ENCODE measurements around the gene ASXL1. TPM values are rescaled to one million over a fixed set of nuclear protein-coding genes. Genes with fewer than 3 reads are reported as not detected.

The ASXL1 gene
- total and polyA plus RNA-seq, 9 of the 15 experiments (the other 6 are each of a cell fraction or from before 2014, with no cell fraction given): 6.5 to 65.3 (median 32.3) TPM

- no peak for TF ChIP-seq ZNF318 (IDR thresholded peaks at IDR 0.05; ENCODE audit: borderline replicate concordance in 1 of 2, low read depth in 1 of 2)
- TF ChIP-seq C11orf30 (IDR thresholded peaks at IDR 0.05; ENCODE audit: low read depth): no peak
- TF ChIP-seq E2F4 (CRISPR knock-in tag; IDR thresholded peaks at IDR 0.05; ENCODE audit: low read depth): no peak
- TF ChIP-seq HMBOX1 (IDR thresholded peaks at IDR 0.05): peak; percentile 78
- TF ChIP-seq GTF2A2 (tag; IDR thresholded peaks at IDR 0.05): no peak
- no peak for TF ChIP-seq ZNF639 (CRISPR knock-in tag; conservative IDR thresholded peaks at IDR 0.05 in 1 of 2, IDR thresholded peaks at IDR 0.05 in 1 of 2)
- TF ChIP-seq PREB (CRISPR knock-in tag; IDR thresholded peaks at IDR 0.05): no peak
- TF ChIP-seq RBM14 (IDR thresholded peaks at IDR 0.05; ENCODE audit: borderline replicate concordance, insufficient read depth, low read depth, low read length): no peak
- no peak for TF ChIP-seq KAT7 (CRISPR knock-in tag; IDR thresholded peaks at IDR 0.05; ENCODE audit: borderline replicate concordance)
- no peak for TF ChIP-seq KDM4B (IDR thresholded peaks at IDR 0.05; ENCODE audit: borderline replicate concordance in 2 of 2, low read depth in 1 of 2)
- no peak for TF ChIP-seq HDAC6 (IDR thresholded peaks at IDR 0.05; ENCODE audit: low read depth, low read length)
These were observed 23.9 kb upstream of the ASXL1 start (continued) for GRCh38 chr20:32333988-32334885.
